Measurements from ENCODE around the gene MARCO.

DNA sequence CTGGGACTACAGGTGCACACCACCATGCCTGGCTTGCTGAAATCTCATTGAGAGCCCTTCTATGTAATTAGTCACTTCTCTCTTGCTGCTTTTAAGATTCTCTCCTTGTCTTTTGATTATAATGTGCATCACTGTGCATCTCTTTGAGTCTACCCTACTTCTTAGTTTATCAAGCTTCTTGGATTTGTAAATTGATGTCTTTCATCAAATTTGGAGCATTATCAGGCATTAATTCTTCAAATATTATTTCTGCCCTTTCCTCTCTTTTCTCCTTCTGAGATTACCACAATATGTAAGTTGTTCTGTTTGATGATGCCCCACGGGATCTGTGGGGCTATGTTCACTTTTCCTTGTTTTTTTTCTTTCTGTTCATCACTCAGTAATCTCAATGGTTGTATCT lies 9.0 kb upstream of the MARCO start:
- no peak for TF ChIP-seq CTCF (IDR thresholded peaks at IDR 0.05)
- no peak for TF ChIP-seq POLR2A (IDR thresholded peaks at IDR 0.05)

Measured in lower leg skin (tissue), 3 donors.